ENCODE data around the gene AKAP13. TPM values are rescaled to one million over a fixed set of nuclear protein-coding genes. Genes with fewer than 3 reads are reported as not detected.

Gene AKAP13
- total and polyA plus RNA-seq, 2 of the 13 experiments (the other 11 are each of a cell fraction or from before 2014, with no cell fraction given), result 6.7 to 27.1 TPM

DNA sequence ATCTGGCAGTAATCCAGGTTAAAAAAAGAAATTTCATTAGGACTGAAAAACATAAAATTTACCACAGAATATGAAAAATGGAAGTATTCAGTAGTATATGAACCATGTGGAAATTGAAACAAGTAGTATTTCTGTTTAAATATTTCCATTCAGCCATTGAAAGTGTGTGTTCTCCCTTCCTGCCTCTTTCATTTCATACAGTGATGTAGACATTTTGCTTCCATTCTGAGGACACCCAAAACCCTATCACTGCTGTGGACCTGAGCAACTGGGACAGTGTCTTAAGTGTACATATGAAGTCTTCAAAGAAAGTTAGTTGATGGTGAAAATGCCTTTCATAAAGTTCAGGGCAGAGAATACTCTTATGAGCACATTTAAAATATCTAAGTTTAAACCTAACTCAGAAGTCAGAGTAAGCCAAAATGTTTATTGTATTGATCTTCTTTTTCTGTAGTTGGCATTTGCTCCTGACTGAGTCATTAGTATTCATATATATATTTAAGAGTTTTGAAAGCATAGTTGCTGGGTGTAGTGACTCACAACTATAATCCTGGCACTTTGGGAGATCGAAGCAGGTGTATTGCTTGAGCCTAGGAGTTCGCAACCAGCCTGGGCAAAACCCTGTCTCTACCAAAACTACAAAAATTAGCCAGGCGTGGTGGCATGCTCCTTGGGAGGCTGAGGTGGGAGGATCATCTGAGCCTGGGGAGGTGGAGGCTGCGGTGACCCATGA, 215.6 kb downstream of the AKAP13 start:
- POLR2A ChIA-PET, result no interaction called here
- no peaks in the 10 kb centered on the region for H3K36me3 ChIP-seq (replicated peaks in 1 of 2; ENCODE audit: control insufficient read depth in 1 of 2, insufficient read depth in 2 of 2, low read length in 2 of 2)
- no peaks in the 10 kb centered on the region for H3K9me3 ChIP-seq (ENCODE audit: low read length)
- 99% methylated on average over 4 of the region's 4 CpGs for WGBS (ENCODE audit: low lambda C conversion rate)
- no peak overlapping the region for H3K4me2 ChIP-seq (ENCODE audit: low read depth, low read length)
- H3K27ac ChIP-seq (ENCODE audit: extremely low read length, insufficient read depth, low read length), result no peak overlapping the region
- CTCF ChIA-PET (ENCODE audit: low intra/inter-chr PET ratio, low total read pairs), result no interaction called here
- no peak overlapping the region for H3K9ac ChIP-seq (ENCODE audit: insufficient read depth, low read depth, low read length)
- H4K20me1 ChIP-seq (ENCODE audit: insufficient read depth, low read length), result no peaks in the 10 kb centered on the region
- peaks cover 22% of the 10 kb centered on the region for H3K4me1 ChIP-seq (ENCODE audit: insufficient read depth, low read length)
- H3K79me2 ChIP-seq (ENCODE audit: insufficient read depth, low read length), result no peaks in the 10 kb centered on the region
- TF ChIP-seq ZNF709 (CRISPR knock-in tag; IDR thresholded peaks at IDR 0.05) (no peak), ZSCAN22 (CRISPR knock-in tag; IDR thresholded peaks at IDR 0.05) (no peak), SMAD3 (CRISPR knock-in tag; IDR thresholded peaks at IDR 0.05) (no peak), LRRFIP1 (CRISPR knock-in tag; conservative IDR thresholded peaks at IDR 0.05) (no peak), PCBP1 (IDR thresholded peaks at IDR 0.05; ENCODE audit: borderline replicate concordance, low read depth, low read length) (no peak), ZMYM2 (CRISPR knock-in tag; IDR thresholded peaks at IDR 0.05) (no peak), ZNF383 (CRISPR knock-in tag; IDR thresholded peaks at IDR 0.05; ENCODE audit: borderline replicate concordance) (no peak), DNMT3B (CRISPR knock-in tag; conservative IDR thresholded peaks at IDR 0.05) (no peak), FOXM1 (CRISPR knock-in tag; IDR thresholded peaks at IDR 0.05) (no peak), ZNF354B (CRISPR knock-in tag; IDR thresholded peaks at IDR 0.05) (no peak)
- TF ChIP-seq, protein P1, sequence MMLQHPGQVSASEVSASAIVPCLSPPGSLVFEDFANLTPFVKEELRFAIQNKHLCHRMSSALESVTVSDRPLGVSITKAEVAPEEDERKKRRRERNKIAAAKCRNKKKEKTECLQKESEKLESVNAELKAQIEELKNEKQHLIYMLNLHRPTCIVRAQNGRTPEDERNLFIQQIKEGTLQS (CRISPR knock-in tag; IDR thresholded peaks at IDR 0.05), result no peak
- TF ChIP-seq, protein P2, sequence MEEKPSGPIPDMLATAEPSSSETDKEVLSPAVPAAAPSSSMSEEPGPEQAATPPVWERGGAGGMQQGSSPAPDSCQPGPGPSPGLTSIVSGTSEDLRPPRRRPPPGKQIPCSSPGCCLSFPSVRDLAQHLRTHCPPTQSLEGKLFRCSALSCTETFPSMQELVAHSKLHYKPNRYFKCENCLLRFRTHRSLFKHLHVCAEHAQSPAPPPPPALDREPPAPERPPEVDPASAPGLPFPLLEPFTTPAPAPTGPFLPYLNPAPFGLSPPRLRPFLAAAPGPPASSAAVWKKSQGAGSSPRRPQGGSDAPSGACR (CRISPR knock-in tag; IDR thresholded peaks at IDR 0.05), result no peak
- TF ChIP-seq, protein P3, sequence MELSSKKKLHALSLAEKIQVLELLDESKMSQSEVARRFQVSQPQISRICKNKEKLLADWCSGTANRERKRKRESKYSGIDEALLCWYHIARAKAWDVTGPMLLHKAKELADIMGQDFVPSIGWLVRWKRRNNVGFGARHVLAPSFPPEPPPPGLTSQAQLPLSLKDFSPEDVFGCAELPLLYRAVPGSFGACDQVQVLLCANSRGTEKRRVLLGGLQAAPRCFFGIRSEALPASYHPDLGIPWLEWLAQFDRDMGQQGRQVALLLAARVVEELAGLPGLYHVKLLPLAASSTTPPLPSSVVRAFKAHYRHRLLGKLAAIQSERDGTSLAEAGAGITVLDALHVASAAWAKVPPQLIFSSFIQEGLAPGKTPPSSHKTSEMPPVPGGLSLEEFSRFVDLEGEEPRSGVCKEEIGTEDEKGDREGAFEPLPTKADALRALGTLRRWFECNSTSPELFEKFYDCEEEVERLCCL (CRISPR knock-in tag; IDR thresholded peaks at IDR 0.05; ENCODE audit: borderline replicate concordance), result no peak
- TF ChIP-seq, protein P4, sequence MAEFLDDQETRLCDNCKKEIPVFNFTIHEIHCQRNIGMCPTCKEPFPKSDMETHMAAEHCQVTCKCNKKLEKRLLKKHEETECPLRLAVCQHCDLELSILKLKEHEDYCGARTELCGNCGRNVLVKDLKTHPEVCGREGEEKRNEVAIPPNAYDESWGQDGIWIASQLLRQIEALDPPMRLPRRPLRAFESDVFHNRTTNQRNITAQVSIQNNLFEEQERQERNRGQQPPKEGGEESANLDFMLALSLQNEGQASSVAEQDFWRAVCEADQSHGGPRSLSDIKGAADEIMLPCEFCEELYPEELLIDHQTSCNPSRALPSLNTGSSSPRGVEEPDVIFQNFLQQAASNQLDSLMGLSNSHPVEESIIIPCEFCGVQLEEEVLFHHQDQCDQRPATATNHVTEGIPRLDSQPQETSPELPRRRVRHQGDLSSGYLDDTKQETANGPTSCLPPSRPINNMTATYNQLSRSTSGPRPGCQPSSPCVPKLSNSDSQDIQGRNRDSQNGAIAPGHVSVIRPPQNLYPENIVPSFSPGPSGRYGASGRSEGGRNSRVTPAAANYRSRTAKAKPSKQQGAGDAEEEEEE (CRISPR knock-in tag; IDR thresholded peaks at IDR 0.05; ENCODE audit: borderline replicate concordance), result no peak
- FAIRE-seq, result no peak
- no peak for ATAC-seq
- in situ Hi-C loops (cut with HindIII; ENCODE audit: extremely low pct_ligation_motif_present, low pct_unique_long_range_greater_than_20kb), result no loop called here
- H3K4me3 ChIP-seq (replicated peaks in 1 of 3; ENCODE audit: insufficient read depth in 1 of 3, low read depth in 2 of 3, low read length in 3 of 3), result no peak overlapping the region
- H2AFZ ChIP-seq (ENCODE audit: low read length), result no peak overlapping the region
- H3K27me3 ChIP-seq (ENCODE audit: control insufficient read depth in 1 of 2, insufficient read depth in 2 of 2, low read length in 2 of 2), result no peaks in the 10 kb centered on the region
- intact Hi-C loops (cut with micrococcal nuclease; ENCODE audit: unreplicated experiment), result no loop called here
- no TSS peak for BruUV-seq (replicated peaks)
- no peak for DNase-seq (ENCODE audit: low spot score)
